Measurements from ENCODE around the gene CD34.

DNA sequence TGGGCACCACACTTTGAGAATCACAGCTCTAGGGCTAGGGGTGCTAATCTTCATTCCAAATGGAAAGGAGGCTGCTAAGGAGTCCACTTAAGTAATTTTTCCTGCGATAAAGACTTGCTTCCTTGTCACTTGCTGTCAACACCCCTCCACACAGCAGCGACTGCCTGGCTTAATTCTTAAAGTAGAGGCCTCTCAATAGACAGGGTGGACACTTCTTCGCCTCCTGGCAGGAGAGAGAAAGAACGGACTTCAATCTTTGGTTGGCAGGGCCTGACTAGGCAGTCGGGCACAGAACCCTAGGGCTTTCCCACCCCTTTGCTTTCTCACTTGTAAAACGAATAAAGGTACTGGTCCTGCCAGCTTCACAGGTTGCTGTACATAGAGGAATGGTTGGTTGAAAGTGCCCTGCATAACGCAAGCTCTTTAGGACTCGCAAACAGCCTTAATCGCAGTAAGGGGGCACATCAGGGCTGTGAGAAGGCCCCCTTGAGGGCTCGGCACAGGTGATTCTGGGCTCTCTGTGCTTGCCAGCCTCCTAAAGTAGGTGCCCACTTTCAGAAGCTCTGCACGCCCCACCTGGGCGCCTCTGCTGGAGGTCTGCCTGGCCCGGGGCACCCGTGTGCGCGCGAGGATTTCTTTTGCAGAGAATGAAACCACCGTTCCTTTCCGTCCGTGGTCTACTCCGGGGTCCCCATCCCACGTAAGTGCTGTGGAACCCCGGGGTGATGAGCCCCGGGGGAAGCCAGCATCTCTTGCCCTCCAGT, 47.6 kb upstream of the CD34 start:
- TF ChIP-seq CTCF (IDR thresholded peaks at IDR 0.05), result no peak
- TF ChIP-seq POLR2A (IDR thresholded peaks at IDR 0.05), result no peak

Measured in uterus (tissue), 2 donors.